Loucy (cell line): Measurements from ENCODE around the gene SRSF3.

ENCODE experiments used
- EZH2phosphoT487 ChIP-seq: fragments of 200-600 bp; IDR thresholded peaks from 2 replicates; pipeline ENCODE4 v1.6.1; 2018; ENCODE audit warnings: antibody characterized with exemption, mild to moderate bottlenecking, moderate library complexity, borderline replicate concordance
- TF ChIP-seq, protein P1 (sequence below): fragments of 200-600 bp; sonication (generic); conservative IDR thresholded peaks from 2 replicates; pipeline ENCODE4 v1.5.1; 2014; ENCODE audit warnings: mild to moderate bottlenecking, antibody characterized with exemption, low read length

GRCh38 chr6:36600564-36601146 is 6.5 kb downstream of the SRSF3 start:
- TF ChIP-seq, protein P1, sequence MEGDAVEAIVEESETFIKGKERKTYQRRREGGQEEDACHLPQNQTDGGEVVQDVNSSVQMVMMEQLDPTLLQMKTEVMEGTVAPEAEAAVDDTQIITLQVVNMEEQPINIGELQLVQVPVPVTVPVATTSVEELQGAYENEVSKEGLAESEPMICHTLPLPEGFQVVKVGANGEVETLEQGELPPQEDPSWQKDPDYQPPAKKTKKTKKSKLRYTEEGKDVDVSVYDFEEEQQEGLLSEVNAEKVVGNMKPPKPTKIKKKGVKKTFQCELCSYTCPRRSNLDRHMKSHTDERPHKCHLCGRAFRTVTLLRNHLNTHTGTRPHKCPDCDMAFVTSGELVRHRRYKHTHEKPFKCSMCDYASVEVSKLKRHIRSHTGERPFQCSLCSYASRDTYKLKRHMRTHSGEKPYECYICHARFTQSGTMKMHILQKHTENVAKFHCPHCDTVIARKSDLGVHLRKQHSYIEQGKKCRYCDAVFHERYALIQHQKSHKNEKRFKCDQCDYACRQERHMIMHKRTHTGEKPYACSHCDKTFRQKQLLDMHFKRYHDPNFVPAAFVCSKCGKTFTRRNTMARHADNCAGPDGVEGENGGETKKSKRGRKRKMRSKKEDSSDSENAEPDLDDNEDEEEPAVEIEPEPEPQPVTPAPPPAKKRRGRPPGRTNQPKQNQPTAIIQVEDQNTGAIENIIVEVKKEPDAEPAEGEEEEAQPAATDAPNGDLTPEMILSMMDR: no peak
- TF ChIP-seq EZH2phosphoT487: no peak
